SU-DHL-6 (cell line): ENCODE results near the gene PHETA1.

Experiments used
- EZH2phosphoT487 ChIP-seq: fragments of 200-600 bp; sonication (generic), shearing (Covaris generic); conservative IDR thresholded peaks from 2 replicates; pipeline ENCODE4 v1.6.1; 2018; ENCODE audit warnings: mild to moderate bottlenecking, antibody characterized with exemption, low read length, moderate library complexity, mixed read lengths
- TF ChIP-seq, protein P1 (sequence below): fragments of 200-600 bp; sonication (generic); IDR thresholded peaks from one replicate; pipeline ENCODE4 v1.5.1; 2017; ENCODE audit warnings: antibody characterized with exemption, mild to moderate bottlenecking, low read length, moderate library complexity; ENCODE audit not compliant: insufficient read depth, poor library complexity, severe bottlenecking

DNA sequence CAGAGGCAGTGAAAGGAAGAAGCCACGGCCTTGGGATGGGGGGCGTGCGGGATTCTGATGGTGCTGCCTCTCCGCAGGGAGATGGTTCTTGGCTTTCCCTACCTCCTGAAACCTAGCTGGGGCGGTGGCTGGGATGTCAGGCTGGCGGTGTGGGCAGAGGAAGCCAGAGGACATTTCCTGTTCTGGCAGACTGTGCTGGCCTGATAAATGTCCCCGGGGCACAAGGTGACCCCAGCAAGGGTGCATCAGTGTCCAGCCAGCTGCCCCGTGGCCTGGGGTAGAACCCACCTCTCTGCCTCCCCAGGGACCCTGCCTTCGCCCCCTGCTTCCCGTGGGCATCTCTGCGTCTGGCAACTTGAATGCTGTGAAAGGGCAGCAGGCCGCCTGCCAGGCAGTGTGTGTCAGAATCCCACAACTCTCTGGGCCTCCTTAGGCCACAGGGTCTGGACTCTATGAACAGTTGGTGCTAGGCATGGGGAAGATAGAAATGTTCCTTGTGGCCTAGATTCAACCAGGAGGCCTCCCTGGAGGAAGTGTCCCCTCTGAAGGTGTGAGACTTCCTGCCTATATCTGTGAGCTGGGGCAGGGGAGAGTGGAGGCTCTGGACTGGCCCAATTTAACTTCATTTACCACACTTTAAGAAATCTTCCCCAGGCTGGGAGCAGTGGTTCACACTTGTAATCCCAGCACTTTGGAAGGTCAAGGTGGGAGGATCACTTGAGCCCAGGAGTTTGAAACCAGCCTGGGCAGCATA lies 41.7 kb upstream of the PHETA1 start:
- TF ChIP-seq, protein P1, sequence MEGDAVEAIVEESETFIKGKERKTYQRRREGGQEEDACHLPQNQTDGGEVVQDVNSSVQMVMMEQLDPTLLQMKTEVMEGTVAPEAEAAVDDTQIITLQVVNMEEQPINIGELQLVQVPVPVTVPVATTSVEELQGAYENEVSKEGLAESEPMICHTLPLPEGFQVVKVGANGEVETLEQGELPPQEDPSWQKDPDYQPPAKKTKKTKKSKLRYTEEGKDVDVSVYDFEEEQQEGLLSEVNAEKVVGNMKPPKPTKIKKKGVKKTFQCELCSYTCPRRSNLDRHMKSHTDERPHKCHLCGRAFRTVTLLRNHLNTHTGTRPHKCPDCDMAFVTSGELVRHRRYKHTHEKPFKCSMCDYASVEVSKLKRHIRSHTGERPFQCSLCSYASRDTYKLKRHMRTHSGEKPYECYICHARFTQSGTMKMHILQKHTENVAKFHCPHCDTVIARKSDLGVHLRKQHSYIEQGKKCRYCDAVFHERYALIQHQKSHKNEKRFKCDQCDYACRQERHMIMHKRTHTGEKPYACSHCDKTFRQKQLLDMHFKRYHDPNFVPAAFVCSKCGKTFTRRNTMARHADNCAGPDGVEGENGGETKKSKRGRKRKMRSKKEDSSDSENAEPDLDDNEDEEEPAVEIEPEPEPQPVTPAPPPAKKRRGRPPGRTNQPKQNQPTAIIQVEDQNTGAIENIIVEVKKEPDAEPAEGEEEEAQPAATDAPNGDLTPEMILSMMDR: no peak
- TF ChIP-seq EZH2phosphoT487: no peak
